ENCODE data around the gene BEST2. TPM values are rescaled to one million over a fixed set of nuclear protein-coding genes. Genes with fewer than 3 reads are reported as not detected.

The BEST2 gene
- total RNA-seq, 2 donors from 2014 or later = not detected

DNA sequence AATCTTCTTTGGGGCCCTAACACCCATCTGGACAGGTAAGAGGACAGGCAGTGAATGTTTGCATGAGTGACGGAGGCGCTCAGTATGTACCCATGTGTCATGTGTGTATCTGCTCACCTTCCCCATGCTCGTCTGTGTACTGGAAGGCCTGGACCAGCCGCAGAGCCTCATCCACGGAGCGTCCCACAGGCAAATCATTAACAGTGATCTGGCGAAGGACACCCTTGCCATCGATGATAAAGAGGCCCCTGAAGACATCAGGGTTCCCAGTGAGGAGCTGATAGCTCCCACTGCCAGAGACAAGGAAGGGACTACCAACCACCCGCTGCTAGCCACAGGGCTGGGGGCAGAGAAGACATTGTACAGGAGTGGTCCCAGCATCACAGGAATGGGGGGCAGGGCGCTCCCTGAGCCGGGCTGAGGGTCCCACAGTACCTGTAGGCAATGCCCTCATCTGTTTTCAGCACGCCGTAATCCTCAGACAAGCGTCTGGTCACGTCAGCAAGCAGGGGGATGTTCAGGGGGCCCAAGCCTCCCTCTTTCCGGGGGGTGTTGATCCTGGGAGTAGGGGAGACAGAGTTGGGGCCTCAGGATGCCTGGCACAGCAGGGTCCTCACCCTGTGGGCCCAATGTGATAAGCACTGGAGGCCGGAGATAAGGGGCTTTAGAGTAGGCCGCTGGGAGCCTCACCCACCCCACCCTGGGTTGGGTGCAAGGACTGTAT is 48.3 kb downstream of the BEST2 start:
- no peaks in the 10 kb centered on the region for H3K27me3 ChIP-seq
- TF ChIP-seq, protein P1, sequence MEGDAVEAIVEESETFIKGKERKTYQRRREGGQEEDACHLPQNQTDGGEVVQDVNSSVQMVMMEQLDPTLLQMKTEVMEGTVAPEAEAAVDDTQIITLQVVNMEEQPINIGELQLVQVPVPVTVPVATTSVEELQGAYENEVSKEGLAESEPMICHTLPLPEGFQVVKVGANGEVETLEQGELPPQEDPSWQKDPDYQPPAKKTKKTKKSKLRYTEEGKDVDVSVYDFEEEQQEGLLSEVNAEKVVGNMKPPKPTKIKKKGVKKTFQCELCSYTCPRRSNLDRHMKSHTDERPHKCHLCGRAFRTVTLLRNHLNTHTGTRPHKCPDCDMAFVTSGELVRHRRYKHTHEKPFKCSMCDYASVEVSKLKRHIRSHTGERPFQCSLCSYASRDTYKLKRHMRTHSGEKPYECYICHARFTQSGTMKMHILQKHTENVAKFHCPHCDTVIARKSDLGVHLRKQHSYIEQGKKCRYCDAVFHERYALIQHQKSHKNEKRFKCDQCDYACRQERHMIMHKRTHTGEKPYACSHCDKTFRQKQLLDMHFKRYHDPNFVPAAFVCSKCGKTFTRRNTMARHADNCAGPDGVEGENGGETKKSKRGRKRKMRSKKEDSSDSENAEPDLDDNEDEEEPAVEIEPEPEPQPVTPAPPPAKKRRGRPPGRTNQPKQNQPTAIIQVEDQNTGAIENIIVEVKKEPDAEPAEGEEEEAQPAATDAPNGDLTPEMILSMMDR (IDR thresholded peaks at IDR 0.05) = no peak
- no peak overlapping the region for H3K4me3 ChIP-seq
- peaks cover 0 to 33% of the 10 kb centered on the region in 2 donors for H3K4me1 ChIP-seq
- H3K9me3 ChIP-seq = no peaks in the 10 kb centered on the region
- H3K27ac ChIP-seq = peak overlapping the region in 1 of 2 donors; percentile 85
- peaks cover 18% of the 10 kb centered on the region for H3K36me3 ChIP-seq
- no peak for DNase-seq (ENCODE audit: low spot score)

DNA sequence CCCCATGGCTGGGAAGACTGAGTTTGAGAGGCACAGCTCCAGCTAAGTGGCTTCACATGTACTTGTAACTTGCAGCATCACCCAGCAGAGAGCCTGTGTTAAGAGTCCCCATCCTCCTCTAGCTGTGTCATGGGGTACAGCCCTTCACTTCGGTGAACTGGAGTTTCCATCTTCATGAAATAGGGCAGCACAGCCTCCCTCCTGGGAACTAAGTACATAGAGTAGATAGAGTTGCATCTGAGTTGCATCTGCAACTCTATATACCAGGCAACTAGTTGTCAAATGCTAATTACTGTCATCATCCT is 48.8 kb downstream of the BEST2 start:
- Histone ChIP-seq H3K36me3 (peaks cover 18% of the 10 kb centered on the region), H3K4me1 (peaks cover 0 to 33% of the 10 kb centered on the region in 2 donors), H3K27ac (peak overlapping the region; percentile 84 to 85), H3K27me3 (no peaks in the 10 kb centered on the region), H3K4me3 (peak overlapping the region; percentile 74 to 82), H3K9me3 (no peaks in the 10 kb centered on the region)
- DNase-seq (ENCODE audit: low spot score) = no peak
- TF ChIP-seq, protein P1 (IDR thresholded peaks at IDR 0.05) = no peak

DNA sequence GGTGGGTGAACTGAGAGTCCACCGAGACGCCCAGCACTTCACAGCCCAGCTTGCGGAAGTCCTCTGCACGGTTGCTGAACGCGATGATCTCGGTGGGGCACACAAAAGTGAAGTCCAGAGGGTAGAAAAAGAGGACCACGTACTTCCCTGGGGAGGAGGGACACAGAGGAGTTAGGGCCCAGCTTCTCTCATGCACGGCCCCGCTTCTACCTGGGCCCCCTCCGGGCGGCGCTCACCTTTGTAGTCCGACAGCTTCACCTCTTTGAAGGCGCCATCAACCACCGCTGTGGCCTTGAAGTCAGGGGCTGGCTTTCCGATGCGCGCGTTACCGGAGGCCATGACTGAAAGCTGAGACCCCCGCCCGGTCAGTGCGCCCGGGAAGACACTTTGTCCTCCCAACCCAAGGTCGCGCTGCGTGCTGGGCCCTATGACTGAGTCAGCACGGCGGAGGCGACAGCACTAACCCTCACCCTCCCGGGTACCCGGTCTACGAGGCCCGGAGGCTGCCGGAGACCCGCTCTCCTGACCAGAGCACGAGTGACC is 49.4 kb downstream of the BEST2 start:
- no peaks in the 10 kb centered on the region for H3K9me3 ChIP-seq
- peak overlapping the region; percentile 74 to 82 for H3K4me3 ChIP-seq
- TF ChIP-seq, protein P1 (IDR thresholded peaks at IDR 0.05) = no peak
- H3K4me1 ChIP-seq = peaks cover 0 to 30% of the 10 kb centered on the region in 2 donors
- DNase-seq (ENCODE audit: low spot score) = no peak
- H3K27me3 ChIP-seq = no peaks in the 10 kb centered on the region
- H3K27ac ChIP-seq = peak overlapping the region; percentile 84 to 85
- H3K36me3 ChIP-seq = peaks cover 18% of the 10 kb centered on the region

DNA sequence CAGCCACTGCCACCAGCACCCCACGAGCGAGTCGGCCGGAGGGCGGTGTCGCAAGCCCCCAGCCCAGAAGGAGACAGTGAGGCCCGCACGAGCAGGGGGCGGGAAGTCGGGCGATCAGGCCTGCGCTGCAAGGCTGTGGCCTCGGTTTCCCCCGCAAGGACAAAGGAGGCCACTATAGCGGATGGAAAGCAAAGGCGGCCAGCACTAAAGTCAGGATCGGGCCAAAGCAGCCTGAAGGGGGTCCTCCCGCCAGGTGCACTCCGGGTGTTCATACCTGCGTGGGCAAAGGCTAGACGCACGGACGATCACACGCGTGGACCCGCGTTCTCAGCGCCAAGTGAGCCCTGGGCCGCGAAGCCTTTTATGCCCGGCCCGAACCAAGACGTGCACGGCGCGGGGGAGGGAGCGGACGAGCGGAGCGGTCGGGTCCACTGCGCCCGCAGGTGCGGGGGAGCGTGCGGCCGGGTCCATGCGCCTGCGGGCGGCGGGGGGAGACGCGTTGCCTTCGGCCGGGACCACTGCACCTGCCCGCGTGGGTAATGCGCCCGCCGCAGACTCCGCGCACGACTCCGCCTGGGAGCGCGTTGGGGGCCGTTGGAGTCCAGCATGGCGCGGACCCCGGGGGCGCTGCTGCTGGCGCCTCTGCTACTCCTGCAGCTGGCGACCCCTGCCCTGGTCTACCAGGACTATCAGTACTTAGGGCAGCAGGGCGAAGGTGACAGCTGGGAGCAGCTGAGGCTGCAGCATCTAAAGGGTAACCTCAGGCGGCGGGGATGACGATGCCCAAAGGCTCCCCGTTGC is 50.1 kb downstream of the BEST2 start, which contains the start of the genes PRDX2 and THSD8:
PRDX2 (minus strand) TSS at position 335 of the 801 bp plus-strand sequence. CDS start 539 bp downstream, outside the sequence.
THSD8 (plus strand) TSS at position 604 of the 801 bp plus-strand sequence; CDS start at position 607, 3 bp downstream.
- peaks cover 0 to 30% of the 10 kb centered on the region in 2 donors for H3K4me1 ChIP-seq
- peak within 1 kb of the TSS; percentile 84 to 85 for H3K27ac ChIP-seq
- TF ChIP-seq, protein P1 (IDR thresholded peaks at IDR 0.05) = no peak
- no peaks in the 10 kb centered on the region for H3K9me3 ChIP-seq
- no peaks in the 10 kb centered on the region for H3K27me3 ChIP-seq
- peak within 1 kb of the TSS; percentile 74 to 82 for H3K4me3 ChIP-seq
- peaks cover 18% of the 10 kb centered on the region for H3K36me3 ChIP-seq
- no peak for DNase-seq (ENCODE audit: low spot score)

DNA sequence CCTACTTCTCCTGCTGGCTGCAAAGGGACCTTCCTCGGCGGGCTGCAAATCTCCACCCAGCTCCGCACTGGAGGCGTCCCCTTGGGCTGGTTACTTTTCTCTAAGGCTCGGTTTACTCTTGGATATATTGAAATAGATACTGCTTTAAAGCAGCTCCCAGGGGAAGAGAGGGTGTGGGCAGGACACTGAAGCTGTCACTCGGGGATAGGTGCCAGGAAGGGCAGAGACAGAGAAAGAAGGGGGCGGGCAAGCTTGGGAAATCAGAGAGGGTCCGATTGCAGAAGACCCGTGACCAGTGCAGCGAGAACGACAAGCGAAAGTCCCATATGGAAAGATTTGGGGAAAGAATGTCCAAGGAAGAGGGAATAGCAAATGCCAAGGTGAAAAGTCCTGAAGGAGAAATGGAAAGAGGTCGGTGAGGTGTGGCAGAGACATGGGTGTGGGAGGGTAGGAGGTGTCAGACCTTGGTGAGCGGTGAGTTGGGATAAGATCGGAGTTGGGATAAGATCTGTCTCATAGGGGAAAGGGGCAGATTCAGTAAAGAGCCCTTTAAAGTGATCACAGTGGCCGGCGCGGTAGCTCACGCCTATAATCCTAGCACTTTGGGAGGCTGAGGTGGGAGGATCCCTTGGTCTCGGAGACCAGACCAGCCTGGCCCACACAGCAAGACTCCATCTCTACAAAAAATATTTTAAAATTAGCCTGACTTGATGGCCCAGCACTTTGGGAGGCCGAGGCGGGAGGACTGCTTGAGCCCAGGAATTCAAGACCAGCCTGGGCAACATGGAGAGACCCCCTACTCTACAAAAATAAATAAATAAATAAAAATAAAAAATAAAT is 50.9 kb downstream of the BEST2 start:
- TF ChIP-seq, protein P1 (IDR thresholded peaks at IDR 0.05) = no peak
- H3K4me3 ChIP-seq = peak overlapping the region; percentile 74 to 82
- DNase-seq (ENCODE audit: low spot score) = no peak
- H3K36me3 ChIP-seq = peaks cover 18% of the 10 kb centered on the region
- H3K9me3 ChIP-seq = no peaks in the 10 kb centered on the region
- H3K27ac ChIP-seq = peak overlapping the region; percentile 84 to 85
- peaks cover 0 to 37% of the 10 kb centered on the region in 2 donors for H3K4me1 ChIP-seq
- no peaks in the 10 kb centered on the region for H3K27me3 ChIP-seq
